Effector memory CD4-positive, alpha-beta T cell (primary cell): Measurements from ENCODE around the gene DIRAS2.
"Not testable (repeated sequence)": the region's sequence is repeated elsewhere in the genome, so short reads cannot be mapped to it uniquely, and the experiment has no call there.

Experiments used
- DNase-seq, 3 donors: peaks; one replicate each; pipeline ENCODE4 v3.0.0-alpha.2; 2020
- H3K27ac ChIP-seq: 2 replicates; pipeline ENCODE4 v1.7.0; 2013; ENCODE audit warnings: mild to moderate bottlenecking, low read length, moderate library complexity; ENCODE audit not compliant: insufficient read depth, poor library complexity, severe bottlenecking
- H3K27me3 ChIP-seq: replicated peaks from 2 replicates; pipeline ENCODE4 v1.7.0; 2013; ENCODE audit warnings: mild to moderate bottlenecking, low read length; ENCODE audit not compliant: insufficient read depth, control insufficient read depth, poor library complexity, severe bottlenecking
- H3K36me3 ChIP-seq: 2 replicates; pipeline ENCODE4 v1.7.0; 2013; ENCODE audit warnings: mild to moderate bottlenecking, low read length, moderate library complexity; ENCODE audit not compliant: control insufficient read depth, insufficient read depth
- H3K4me1 ChIP-seq: 2 replicates; pipeline ENCODE4 v1.7.0; 2013; ENCODE audit warnings: low read length, mild to moderate bottlenecking; ENCODE audit not compliant: control insufficient read depth, insufficient read depth, poor library complexity, severe bottlenecking
- H3K4me3 ChIP-seq: 2 replicates; pipeline ENCODE4 v1.7.0; 2013; ENCODE audit warnings: low read length, low read depth, mild to moderate bottlenecking; ENCODE audit not compliant: insufficient read depth, poor library complexity, severe bottlenecking
- H3K9me3 ChIP-seq: 2 replicates; pipeline ENCODE4 v1.7.0; 2013; ENCODE audit warnings: mild to moderate bottlenecking, low read length, moderate library complexity; ENCODE audit not compliant: control insufficient read depth
- total RNA-seq, 3 donors: gene quantifications; one replicate each; lab custom pipeline; 2026; lab: John Stamatoyannopoulos, UW

The DIRAS2 gene, protein sequence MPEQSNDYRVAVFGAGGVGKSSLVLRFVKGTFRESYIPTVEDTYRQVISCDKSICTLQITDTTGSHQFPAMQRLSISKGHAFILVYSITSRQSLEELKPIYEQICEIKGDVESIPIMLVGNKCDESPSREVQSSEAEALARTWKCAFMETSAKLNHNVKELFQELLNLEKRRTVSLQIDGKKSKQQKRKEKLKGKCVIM
- 0 reads per million in 3 donors for total RNA-seq

DNA sequence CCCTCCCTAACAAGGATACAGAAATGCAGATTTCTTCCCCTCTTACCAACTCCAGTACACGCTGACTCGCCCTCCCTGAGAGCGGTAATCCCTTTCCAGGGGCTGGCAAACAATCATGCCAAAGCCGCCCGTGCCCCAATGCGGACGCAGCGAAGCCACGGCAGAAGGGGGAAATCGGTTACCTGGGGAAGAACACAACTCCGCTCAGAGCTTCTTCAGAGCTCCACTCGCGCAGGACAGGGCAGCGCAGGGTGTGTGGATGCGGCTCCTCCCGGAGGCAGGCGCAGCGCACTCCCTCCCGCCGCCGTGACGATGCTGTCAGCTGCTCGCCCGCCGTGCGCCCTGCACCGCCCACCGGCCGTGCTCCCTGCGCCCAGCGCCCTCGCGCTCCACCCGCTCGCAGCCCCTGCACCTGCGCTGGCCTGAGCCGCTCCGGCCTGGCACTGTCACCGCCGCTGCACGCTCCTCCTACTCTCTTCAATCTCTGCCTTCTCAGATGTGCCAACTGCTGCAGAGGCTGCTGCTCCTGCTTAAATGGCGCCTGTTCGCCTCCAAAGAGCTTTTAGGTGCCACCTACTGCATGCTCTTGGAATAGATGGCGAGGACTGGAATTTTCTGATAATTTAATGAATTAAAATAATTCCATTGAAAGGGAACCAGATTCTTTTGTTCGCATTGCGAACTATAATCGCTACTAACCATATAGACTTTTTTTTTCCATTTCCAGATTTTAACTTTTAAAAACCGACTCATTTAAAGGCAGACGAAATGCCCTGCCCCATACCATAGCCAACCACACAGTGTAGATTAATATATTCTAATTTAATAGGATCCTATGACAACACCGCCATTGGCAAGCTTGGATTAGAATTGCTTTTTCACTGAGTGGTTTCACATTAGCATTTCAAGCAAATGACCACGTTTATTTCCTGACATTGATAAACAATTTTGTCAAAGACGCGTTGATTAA is at the start of gene DIRAS2:
DIRAS2 (minus strand) TSS at position 255 of the 970 bp plus-strand sequence. CDS start 28,997 bp downstream, outside the sequence.
- H3K4me3 ChIP-seq, result no peak within 1 kb of the TSS

DNA sequence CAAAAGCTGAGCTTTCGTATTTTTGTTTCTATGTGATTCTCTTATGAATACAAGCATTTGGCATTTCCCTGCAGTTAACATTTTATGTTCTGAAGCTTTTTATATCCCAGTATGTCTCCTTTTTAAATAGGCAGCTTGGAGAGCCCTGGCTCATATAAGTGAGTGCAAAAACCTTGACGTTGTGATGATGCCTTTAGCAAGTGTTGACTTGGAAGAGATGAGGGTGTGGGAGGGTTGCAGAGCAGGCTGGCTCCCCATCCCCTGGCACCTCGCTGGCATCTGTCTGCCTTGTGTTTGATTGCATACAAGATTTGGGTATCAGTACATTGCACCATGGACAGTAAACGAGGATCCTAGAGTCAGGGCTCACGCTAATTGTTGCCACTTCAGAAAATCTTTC is 42.1 kb upstream of the DIRAS2 start:
- Histone ChIP-seq H3K36me3 (no peaks in the 10 kb centered on the region), H3K27ac (no peak overlapping the region), H3K4me3 (no peak overlapping the region), H3K27me3 (no peaks in the 10 kb centered on the region), H3K4me1 (no peaks in the 10 kb centered on the region), H3K9me3 (no peaks in the 10 kb centered on the region)
- no peak for DNase-seq

More for the DNA sequence above, at the start of gene DIRAS2:
- no peak for DNase-seq
- H3K9me3 ChIP-seq, result no peaks in the 10 kb centered on the region
- H3K4me1 ChIP-seq, result no peaks in the 10 kb centered on the region
- H3K36me3 ChIP-seq, result no peaks in the 10 kb centered on the region
- no peak within 1 kb of the TSS for H3K27ac ChIP-seq
- peaks cover 7% of the 10 kb centered on the region for H3K27me3 ChIP-seq

DNA sequence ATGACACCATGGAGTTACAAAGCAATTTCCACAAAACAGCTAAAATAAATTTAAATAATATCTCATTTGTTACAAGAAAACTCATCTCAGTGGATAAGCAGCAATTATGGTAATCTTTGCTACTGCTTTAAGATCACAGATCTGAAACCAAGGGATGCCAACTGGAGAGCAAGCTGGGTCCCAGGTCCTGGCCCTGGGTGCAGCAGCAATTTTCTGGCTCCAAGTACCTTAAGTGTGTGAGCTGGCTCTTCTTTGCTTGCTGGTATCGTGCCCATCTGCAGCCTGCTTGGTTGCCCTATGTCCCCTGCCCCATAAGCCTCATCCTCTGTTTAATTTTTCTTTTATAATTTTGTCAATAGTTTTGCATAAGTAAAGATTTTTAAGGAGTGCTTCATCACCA is 41.5 kb upstream of the DIRAS2 start:
- DNase-seq, result no peak

DNA sequence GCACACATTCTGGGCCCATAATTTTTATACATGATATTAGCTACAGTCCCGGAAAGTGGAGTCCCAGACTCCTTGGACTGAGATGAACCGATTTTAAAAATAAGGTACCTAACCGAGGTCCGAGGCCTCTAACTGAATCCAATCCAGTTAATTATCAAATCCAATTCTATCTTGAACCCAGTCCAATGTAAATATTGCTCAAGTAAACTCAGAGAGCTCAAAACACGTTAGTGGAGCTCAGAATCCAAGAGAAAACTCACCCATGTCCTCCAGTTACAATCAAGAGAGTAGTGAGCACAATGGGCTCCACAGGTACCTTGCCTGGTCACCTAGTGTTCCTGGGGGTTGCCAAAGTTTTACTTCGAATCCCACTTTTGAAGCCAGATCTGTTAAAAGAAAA is 37.9 kb upstream of the DIRAS2 start:
- H3K27ac ChIP-seq, result no peak overlapping the region
- no peak overlapping the region for H3K4me3 ChIP-seq
- no peak for DNase-seq
- no peaks in the 10 kb centered on the region for H3K36me3 ChIP-seq
- no peaks in the 10 kb centered on the region for H3K27me3 ChIP-seq
- no peaks in the 10 kb centered on the region for H3K9me3 ChIP-seq
- no peaks in the 10 kb centered on the region for H3K4me1 ChIP-seq

More for the DNA sequence above, 41.5 kb upstream of the DIRAS2 start:
- no peak overlapping the region for H3K27ac ChIP-seq
- no peaks in the 10 kb centered on the region for H3K9me3 ChIP-seq
- H3K27me3 ChIP-seq, result no peaks in the 10 kb centered on the region
- no peaks in the 10 kb centered on the region for H3K4me1 ChIP-seq
- H3K4me3 ChIP-seq, result no peak overlapping the region
- no peaks in the 10 kb centered on the region for H3K36me3 ChIP-seq

DNA sequence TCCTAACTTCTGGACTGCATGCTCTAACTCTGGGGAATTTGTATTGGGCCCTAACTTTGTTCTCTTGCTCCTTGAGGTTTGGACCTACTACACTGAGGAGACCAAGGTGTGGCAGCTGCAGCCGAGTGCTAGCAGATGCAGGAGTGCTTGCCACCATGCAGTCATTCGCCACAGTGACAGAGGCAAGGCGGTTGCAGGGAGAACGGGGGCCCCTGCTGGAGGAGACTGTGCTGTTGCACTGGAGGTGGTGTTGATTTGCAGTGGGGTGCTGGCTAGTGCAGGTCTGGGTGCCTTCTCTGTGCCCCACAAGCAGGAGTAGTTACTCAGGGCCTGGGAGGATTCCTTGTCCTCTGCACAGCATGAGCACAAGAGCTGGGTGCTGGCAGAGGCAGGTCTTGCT is 22.4 kb upstream of the DIRAS2 start:
- no peak overlapping the region for H3K27ac ChIP-seq
- no peaks in the 10 kb centered on the region for H3K36me3 ChIP-seq
- H3K9me3 ChIP-seq, result no peaks in the 10 kb centered on the region
- H3K27me3 ChIP-seq, result no peaks in the 10 kb centered on the region
- no peak overlapping the region for H3K4me3 ChIP-seq
- DNase-seq, result no peak
- no peaks in the 10 kb centered on the region for H3K4me1 ChIP-seq

DNA sequence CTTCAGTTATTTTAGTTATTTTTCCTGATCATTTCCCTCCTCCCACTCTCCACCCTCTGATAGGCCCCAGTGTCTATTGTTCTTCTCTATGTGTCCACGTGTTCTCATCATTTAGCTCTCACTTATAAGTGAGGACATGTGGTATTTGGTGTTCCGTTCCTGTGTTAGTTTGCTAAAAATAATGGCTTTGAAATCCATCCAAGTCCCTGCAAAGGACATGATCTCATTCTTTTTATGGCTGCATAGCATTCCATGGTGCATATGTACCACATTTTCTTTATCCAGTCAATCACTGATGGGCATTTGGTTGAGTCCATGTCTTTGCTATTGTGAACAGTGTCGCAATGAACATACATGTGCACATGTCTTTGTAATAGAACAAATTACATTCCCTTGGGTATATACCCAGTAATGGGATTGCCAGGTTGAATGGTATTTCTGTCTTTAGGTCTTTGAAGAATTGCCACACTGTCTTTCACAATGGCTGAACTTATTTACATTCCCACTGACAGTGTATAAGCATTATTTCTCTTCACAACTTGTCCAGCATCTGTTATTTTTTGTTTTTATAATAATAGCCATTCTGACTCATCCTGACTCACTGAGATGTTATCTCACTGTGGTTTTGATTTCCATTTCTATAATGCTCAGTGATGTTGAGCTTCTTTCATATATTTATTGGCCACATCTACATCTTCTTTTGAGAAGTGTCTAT is 17.2 kb upstream of the DIRAS2 start:
- Histone ChIP-seq H3K36me3 (no peaks in the 10 kb centered on the region), H3K27ac (no peak overlapping the region), H3K27me3 (no peaks in the 10 kb centered on the region), H3K4me3 (no peak overlapping the region), H3K4me1 (no peaks in the 10 kb centered on the region), H3K9me3 (no peaks in the 10 kb centered on the region)
- DNase-seq, result no peak

DNA sequence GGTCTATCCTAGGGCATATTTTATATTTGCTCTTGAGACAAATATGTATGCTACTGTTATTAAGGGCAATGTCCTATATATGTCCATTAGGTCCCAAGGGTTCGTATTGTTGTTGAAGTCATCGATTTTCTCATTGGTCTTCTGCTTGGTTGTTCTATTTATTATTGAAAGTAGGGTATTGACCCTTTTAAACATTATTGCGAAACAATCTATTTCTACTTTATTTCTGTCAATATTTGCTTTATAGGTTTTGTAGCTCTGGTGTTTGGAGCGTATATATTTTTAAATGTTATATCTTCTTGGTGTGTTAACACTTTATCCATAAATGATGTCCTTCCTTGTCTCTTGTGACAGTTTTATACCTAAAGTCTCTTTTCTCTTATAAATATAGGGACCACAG is 16.2 kb upstream of the DIRAS2 start:
- no peak for DNase-seq
- Histone ChIP-seq H3K27me3 (no peaks in the 10 kb centered on the region), H3K9me3 (no peaks in the 10 kb centered on the region), H3K36me3 (no peaks in the 10 kb centered on the region), H3K4me3 (no peak overlapping the region), H3K27ac (no peak overlapping the region), H3K4me1 (no peaks in the 10 kb centered on the region)

DNA sequence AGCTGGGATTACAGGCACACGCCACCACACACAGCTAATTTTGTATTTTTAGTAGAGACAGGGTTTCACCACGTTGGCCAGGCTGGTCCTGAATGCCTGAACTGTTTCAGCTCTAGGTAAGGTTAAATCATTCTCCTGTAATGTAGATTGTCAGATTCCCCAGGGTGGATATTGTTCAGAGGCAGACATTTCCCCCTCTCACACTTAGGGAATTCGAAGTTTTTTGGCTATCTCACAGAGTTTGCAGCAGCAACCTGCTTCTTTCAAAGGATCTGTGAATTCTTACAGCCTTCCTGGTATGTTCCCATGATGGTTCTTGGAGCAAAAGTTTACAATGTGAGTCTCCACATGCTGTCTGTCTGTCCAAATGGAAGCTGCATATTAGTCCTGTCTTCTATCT is 15.6 kb upstream of the DIRAS2 start:
- no peaks in the 10 kb centered on the region for H3K36me3 ChIP-seq
- no peaks in the 10 kb centered on the region for H3K4me1 ChIP-seq
- no peaks in the 10 kb centered on the region for H3K27me3 ChIP-seq
- no peaks in the 10 kb centered on the region for H3K9me3 ChIP-seq
- no peak overlapping the region for H3K27ac ChIP-seq
- no peak for DNase-seq
- H3K4me3 ChIP-seq, result no peak overlapping the region

DNA sequence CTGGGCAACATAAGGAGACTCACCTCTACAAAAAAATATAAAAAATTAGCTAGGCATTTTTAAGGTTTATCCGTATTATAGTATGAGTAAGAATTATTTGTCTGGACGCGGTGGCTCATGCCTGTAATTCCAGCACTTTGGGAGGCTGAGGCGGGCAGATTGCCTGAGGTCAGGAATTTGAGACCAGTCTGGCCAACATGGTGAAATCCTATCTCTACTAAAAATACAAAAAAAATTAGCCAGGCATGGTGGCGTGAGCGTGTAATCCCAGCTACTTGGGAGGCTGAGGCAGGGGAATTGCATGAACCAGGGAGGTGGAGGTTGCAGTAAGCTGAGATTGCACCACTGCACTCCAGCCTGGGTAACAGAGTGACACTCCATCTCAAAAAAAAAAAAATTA is 14.3 kb upstream of the DIRAS2 start:
- DNase-seq, H3K4me3 ChIP-seq, H3K27ac ChIP-seq, H3K9me3 ChIP-seq, H3K27me3 ChIP-seq, H3K36me3 ChIP-seq, H3K4me1 ChIP-seq: not testable (repeated sequence)
